ENCODE data around the gene PARD3.

The PARD3 gene

DNA sequence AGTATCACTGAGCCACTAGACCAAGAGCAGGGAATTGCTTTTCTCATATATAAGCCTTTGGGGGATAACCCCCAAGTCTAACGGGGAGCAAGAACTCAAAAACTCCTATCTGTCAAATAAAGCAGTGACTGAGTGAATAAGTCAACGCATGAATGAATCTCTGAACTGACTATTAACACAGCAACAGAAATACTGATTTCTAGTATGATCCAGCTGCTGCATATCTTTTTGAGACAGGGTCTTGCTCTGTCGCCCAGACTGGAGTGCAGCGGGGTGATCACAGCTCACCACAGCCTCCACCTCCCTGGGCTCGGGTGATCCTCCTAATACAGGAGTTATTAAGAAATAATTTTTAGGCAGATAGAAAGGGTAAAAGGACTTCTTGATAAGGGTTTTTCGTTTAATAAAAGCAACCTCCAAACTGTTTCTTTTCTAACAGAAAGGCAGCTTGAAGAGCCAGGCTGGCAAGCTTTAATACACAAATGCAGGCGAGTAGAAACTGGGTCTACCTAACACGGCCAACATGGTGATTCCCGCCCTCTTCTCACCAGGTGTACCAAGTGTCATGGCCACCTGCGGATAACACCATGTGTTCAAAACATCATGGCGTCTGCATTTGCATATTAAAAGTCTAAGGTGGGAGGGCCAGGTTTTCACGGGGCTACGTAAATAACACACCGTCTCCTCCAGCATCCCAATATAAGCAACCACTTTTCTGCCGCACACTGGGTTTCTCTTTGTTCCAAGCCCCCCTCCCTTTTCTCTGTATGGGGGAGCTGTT lies 631.9 kb downstream of the PARD3 start:
- Mint-ChIP-seq H3K36me3 (no peaks in the 10 kb centered on the region), H3K4me3 (no peak overlapping the region), H3K9me3 (no peaks in the 10 kb centered on the region), H3K27ac (no peak overlapping the region), H3K4me1 (no peaks in the 10 kb centered on the region)
- ATAC-seq (no peak), DNase-seq (ENCODE audit: low spot score in 2 of 2) (no peak)

DNA sequence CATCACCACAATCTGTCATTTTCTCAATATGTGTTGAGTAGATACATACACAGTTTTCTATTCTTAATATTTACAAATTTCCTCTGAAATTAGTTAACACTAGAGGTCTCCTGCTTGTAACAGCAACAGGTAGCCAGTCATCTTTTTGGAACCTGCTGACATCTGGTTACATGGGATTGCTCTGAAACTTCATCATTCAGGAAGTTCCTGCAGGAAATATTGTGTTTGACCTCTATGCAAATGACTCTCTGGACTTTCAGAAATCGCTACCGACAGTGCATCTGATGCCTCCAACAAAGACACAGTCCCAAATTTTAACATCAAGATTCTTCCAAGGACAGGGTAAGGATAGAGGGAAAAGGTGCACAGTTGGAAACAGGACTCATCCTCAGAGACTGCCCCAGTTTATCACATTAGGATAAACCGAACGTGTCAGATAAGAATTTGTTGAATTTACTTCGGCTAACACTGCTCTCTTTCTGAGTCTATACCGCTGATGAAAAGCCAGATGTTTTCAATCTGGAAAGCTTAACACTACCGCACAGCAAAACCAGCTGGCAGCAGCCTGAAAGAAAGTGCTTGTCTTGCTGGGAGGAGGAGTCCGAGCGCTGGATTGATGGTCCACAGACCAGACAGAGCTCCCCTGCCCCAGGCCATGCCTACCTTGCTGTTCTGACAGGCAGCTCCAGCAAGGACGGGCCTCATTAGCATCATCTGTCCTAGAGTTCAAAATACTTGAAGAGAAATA lies 633.4 kb downstream of the PARD3 start:
- H3K36me3 Mint-ChIP-seq: no peaks in the 10 kb centered on the region
- no peak overlapping the region for H3K4me3 Mint-ChIP-seq
- no peak overlapping the region for H3K27ac Mint-ChIP-seq
- DNase-seq (ENCODE audit: low spot score in 2 of 2): no peak
- H3K9me3 Mint-ChIP-seq: no peaks in the 10 kb centered on the region
- ATAC-seq: no peak
- H3K4me1 Mint-ChIP-seq: no peaks in the 10 kb centered on the region

DNA sequence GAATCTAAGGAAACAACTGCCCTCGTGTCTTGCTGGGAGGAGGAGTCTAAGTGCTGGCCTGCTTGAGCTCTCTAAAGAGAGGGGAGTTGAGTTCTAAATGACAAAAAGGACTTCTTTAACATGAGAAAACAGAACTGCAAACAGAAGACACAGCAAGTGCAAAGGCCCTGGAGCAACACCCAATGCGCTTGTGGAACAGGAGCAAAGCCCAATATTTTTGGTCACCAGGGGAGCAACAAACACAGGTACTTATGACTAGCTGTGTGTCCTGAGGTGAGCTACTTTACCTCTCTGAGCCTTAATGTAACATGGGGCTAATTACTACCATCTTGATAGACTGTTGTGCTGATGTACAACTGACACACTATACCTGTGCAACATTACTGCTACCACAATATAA lies 634.3 kb downstream of the PARD3 start:
- Mint-ChIP-seq H3K4me3 (no peak overlapping the region), H3K27ac (no peak overlapping the region), H3K36me3 (no peaks in the 10 kb centered on the region), H3K4me1 (no peaks in the 10 kb centered on the region), H3K9me3 (no peaks in the 10 kb centered on the region)
- no peak for ATAC-seq
- DNase-seq (ENCODE audit: low spot score in 2 of 2): no peak

DNA sequence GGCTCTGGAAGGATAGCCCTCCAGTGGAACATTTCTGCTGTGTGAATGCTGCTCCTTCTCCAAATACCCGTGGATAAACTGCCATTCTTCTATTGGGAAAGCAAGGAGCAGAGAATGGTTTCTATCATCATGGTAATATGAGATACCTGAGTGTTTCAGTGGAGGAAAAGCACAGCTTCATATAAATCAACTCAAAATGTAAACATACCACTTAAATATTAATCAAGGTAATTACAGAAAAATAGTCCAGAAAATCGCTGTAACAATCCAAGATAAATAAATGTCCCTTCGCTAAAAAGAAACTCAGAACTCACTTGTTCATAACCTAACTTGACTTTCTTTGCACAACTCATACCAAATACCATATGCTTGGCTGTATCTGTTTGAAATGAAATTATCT lies 635.8 kb downstream of the PARD3 start:
- Mint-ChIP-seq H3K27ac (no peak overlapping the region), H3K36me3 (no peaks in the 10 kb centered on the region), H3K9me3 (no peaks in the 10 kb centered on the region), H3K4me1 (no peaks in the 10 kb centered on the region), H3K4me3 (no peak overlapping the region)
- no peak for ATAC-seq
- no peak for DNase-seq (ENCODE audit: low spot score in 2 of 2)

DNA sequence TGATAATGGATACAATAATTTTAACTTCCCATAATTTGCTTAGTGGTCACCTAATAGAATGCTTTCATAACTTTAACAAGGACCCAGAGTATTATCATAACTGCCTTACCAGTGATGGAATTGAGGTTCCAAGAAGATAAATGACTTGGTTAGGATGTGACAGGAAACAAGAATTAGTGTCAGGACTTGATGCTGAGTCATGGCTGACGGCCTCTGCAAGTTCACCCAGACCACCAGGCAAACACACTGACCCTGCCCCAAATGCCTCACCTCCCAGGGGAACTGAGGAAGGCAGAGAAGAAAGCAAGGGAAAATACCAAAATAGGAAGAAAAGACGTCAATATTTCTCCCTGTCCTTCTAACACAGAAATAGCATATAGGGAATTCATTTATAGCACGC lies 636.3 kb downstream of the PARD3 start:
- Mint-ChIP-seq H3K4me3 (no peak overlapping the region), H3K36me3 (no peaks in the 10 kb centered on the region), H3K4me1 (no peaks in the 10 kb centered on the region), H3K27ac (no peak overlapping the region), H3K9me3 (no peaks in the 10 kb centered on the region)
- no peak for ATAC-seq
- no peak for DNase-seq (ENCODE audit: low spot score in 2 of 2)

DNA sequence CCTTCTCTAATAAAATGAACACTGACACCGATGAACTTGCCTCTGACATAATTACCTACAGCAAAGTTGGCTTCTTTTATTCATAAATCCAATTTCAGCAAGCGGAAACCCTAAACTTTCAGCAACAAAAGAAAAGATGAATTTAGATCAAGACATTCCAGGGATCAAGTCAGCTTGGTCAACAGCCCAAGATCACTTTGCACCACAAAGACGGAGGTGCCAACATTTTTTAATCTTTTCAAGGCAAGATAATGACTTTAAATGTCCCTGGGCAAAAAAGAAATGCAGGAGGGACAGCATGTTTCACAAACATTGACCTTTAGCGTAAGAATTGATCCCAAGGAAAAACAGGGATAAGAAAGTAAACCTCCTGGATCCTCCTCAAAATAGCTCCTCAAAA lies 636.9 kb downstream of the PARD3 start:
- ATAC-seq (no peak), DNase-seq (ENCODE audit: low spot score in 2 of 2) (no peak)
- Mint-ChIP-seq H3K4me3 (no peak overlapping the region), H3K9me3 (no peaks in the 10 kb centered on the region), H3K4me1 (no peaks in the 10 kb centered on the region), H3K36me3 (no peaks in the 10 kb centered on the region), H3K27ac (no peak overlapping the region)

DNA sequence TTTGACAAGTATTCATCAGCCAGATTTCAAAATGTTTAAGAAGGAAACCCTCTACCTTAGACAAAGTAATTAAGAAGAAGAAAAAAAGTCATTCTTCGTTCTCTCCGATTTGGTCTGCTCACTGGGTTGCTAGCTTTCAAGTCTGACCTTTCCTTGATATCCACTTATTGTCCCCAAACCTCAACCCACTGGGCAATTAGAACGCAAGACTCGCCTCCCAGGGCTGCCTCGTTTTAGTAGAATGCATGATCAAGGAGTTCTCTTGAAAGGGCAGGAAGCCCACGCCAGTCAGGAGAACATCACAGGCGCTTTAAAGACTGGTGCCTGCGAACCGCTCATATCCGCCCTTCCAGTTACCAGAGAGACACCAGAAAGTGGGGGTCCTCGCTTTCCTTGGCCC lies 637.7 kb downstream of the PARD3 start:
- no peaks in the 10 kb centered on the region for H3K36me3 Mint-ChIP-seq
- H3K27ac Mint-ChIP-seq: no peak overlapping the region
- no peak for ATAC-seq

DNA sequence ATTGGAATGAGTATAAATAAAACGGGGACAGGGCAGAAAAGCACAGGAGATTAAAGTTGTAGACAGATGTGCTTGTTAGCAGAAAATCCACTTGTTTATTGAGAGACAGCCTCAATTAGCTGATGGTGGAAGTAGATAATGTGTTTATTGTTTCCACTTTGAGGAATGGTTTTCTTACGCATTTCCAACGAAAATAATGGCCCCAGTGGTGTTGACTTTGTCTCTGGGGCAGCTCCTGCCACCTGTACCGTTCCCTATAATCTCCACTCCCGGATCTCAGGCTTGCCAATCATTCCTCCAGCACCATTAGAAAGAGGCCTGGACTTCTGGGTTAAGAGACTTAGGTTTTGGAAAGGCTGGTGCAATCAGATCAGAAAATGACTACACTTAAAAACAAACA lies 638.7 kb downstream of the PARD3 start:
- Mint-ChIP-seq H3K9me3 (no peaks in the 10 kb centered on the region), H3K36me3 (no peaks in the 10 kb centered on the region), H3K4me3 (no peak overlapping the region), H3K27ac (no peak overlapping the region), H3K4me1 (no peaks in the 10 kb centered on the region)
- DNase-seq (ENCODE audit: low spot score in 2 of 2) (no peak), ATAC-seq (no peak)

More for the DNA sequence above, 637.7 kb downstream of the PARD3 start:
- Mint-ChIP-seq H3K9me3 (no peaks in the 10 kb centered on the region), H3K4me3 (no peak overlapping the region), H3K4me1 (no peaks in the 10 kb centered on the region)
- DNase-seq (ENCODE audit: low spot score in 2 of 2): no peak

DNA sequence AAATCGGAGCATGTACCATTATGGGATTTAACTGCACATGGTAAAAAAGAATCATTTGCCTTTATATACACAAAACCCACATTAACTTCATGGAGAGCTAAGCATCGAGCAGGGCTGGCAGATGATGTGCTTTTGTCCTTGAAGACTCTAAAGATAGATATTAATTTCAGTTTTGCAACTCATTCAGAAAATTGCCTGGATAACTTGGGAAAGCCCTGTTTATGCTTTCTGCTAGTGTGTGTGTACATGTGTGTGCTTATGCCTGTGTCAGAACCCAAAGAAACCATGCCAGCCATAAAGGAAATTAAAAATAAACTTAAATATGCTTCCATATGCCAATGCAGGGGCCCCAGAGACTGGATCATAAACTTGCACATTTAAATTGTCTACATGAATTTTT lies 640.0 kb downstream of the PARD3 start:
- ATAC-seq (no peak), DNase-seq (ENCODE audit: low spot score in 2 of 2) (no peak)
- H3K36me3 Mint-ChIP-seq: no peaks in the 10 kb centered on the region
- no peak overlapping the region for H3K27ac Mint-ChIP-seq
- H3K4me3 Mint-ChIP-seq: no peak overlapping the region
- H3K4me1 Mint-ChIP-seq: no peaks in the 10 kb centered on the region
- no peaks in the 10 kb centered on the region for H3K9me3 Mint-ChIP-seq

DNA sequence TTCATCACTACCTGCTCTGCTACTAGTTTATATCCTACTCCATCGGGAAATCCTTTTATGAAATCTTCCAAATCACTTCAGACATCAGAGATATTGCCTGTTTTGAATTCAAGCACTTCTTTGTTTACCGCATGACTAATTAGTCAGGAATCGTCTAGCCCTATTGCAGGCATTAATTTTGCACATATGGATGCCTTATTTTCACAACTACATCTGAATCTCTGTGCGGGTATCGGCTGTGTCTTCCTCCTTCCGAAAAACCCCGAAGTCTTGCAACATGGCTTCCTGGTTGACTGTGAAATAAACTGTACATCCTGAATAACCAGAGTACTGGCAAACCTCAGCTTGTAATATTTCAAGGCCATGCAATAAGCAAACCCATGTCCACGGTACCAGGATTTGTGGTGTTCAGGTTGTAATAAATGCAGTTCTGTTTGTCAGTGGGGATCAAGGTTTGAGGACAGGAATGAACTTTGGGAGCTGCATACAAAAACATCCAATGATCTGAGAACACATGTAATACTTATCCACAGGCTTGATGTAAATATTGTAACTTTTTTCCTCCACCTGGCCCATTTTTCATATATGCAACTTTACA lies 642.1 kb downstream of the PARD3 start:
- no peak for DNase-seq (ENCODE audit: low spot score in 2 of 2)
- Mint-ChIP-seq H3K4me3 (no peak overlapping the region), H3K9me3 (no peaks in the 10 kb centered on the region), H3K36me3 (no peaks in the 10 kb centered on the region), H3K27ac (no peak overlapping the region), H3K4me1 (no peaks in the 10 kb centered on the region)
- ATAC-seq: no peak

DNA sequence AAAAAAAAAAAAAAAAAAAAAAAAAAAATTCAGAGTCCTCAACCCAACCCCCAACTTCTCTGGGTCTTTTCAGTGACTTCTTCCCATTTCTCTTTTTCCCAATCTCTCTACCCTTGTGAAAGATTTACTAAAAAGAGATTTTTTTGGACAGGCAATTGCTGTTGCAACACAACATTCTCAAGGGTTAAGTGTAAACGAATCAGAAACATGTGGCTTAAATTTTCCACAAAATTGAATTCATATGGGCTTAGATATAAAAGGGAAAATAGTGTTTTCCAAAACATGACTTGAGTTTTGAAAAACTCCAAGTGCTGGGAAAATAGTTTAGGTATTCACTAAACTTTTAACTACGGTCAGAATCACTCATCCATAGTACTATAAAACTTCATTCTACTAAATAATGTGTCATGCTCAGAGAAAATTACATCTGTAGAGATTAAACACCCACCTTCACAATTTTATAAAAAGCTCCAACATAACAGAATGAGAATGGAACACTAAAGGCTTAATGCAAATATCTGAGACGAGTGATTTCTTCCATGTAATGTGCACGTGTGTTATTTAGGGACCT lies 643.1 kb downstream of the PARD3 start:
- Mint-ChIP-seq H3K4me1 (no peaks in the 10 kb centered on the region), H3K4me3 (no peak overlapping the region), H3K27ac (no peak overlapping the region), H3K36me3 (no peaks in the 10 kb centered on the region), H3K9me3 (no peaks in the 10 kb centered on the region)
- ATAC-seq (no peak), DNase-seq (ENCODE audit: low spot score in 2 of 2) (no peak)

DNA sequence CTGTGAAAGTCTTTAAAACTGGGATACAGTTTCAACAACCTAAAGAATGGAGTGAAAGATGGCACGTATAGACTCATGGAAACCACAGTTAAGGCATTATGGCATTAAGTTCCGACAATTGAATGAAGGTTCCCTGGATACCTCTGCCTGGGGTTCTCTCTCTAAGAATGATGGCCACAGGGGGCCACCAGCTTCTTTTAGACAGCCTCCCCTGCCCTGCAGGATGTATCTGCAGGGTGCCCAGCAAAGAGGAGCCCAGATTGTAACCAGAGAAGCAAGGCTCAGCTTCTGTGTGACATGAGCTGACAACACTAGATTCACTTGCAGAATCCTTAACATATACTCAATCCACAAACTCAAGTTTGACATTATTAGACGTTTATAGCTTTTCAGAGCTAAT lies 645.4 kb downstream of the PARD3 start:
- Mint-ChIP-seq H3K4me3 (no peak overlapping the region), H3K9me3 (no peaks in the 10 kb centered on the region), H3K4me1 (no peaks in the 10 kb centered on the region), H3K27ac (no peak overlapping the region), H3K36me3 (no peaks in the 10 kb centered on the region)
- DNase-seq (ENCODE audit: low spot score in 2 of 2) (no peak), ATAC-seq (no peak)

DNA sequence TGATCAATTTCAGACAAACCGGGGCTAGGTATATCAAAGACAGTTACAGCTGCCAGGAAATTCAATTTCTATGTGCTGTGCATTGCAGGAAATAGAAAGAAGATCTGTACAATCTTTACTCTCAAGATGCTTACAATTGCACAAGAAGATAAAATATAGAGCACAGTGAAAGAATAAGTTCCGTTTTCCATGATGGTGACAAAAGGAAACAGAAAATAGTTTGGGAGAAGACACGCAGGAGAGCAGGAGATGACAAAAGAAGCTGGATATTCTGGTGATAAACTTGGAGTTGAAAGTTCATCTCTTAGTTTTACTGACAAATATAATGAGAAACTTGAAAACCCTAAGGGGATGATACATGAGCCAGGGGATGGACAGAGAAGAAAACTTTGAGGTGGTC lies 646.0 kb downstream of the PARD3 start:
- DNase-seq (ENCODE audit: low spot score in 2 of 2) (no peak), ATAC-seq (no peak)
- no peaks in the 10 kb centered on the region for H3K36me3 Mint-ChIP-seq
- no peak overlapping the region for H3K27ac Mint-ChIP-seq
- no peak overlapping the region for H3K4me3 Mint-ChIP-seq
- no peaks in the 10 kb centered on the region for H3K4me1 Mint-ChIP-seq
- H3K9me3 Mint-ChIP-seq: no peaks in the 10 kb centered on the region

DNA sequence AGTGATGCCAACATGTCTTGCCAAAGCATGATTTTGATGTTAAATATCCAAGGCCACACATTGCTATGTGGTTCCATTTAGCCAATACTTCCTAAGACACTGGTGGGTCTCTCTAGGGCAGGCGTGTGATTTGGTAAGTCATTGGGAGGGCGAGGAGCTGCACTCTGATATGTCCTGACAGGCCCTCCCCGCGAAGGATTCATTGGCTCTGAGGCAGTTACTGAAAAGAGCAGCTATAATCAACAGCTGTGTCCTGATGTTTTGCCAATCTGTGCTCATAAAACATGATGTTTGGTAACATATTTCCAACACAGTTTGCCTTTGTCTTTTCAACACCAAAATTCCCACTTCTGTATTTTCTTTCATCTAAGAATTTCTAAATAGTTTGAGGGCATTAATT lies 646.7 kb downstream of the PARD3 start:
- ATAC-seq: no peak
- Mint-ChIP-seq H3K27ac (no peak overlapping the region), H3K4me3 (no peak overlapping the region), H3K9me3 (no peaks in the 10 kb centered on the region), H3K4me1 (no peaks in the 10 kb centered on the region), H3K36me3 (no peaks in the 10 kb centered on the region)
- no peak for DNase-seq (ENCODE audit: low spot score in 2 of 2)

DNA sequence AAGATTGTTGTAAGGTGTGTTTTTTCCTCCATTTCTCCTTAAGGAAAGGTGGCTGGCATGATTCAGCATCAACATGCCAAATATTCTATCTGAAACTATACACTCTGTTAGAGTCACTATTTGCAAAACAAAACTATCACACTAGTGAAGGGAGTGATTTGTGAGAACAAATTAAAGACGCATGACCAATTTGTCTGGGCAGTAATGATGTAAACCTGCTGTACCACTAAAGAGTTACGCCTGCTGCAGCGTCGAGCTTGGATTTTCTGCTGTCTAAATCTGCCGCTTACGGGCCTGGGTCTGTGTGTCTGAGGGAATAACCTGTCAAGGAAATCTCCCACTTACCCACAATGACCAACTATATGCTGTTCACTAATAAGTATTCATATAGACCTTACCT lies 648.3 kb downstream of the PARD3 start:
- no peak overlapping the region for H3K4me3 Mint-ChIP-seq
- H3K27ac Mint-ChIP-seq: no peak overlapping the region
- H3K9me3 Mint-ChIP-seq: peaks cover 5% of the 10 kb centered on the region
- DNase-seq (ENCODE audit: low spot score in 2 of 2) (no peak), ATAC-seq (no peak)
- H3K36me3 Mint-ChIP-seq: no peaks in the 10 kb centered on the region
- H3K4me1 Mint-ChIP-seq: no peaks in the 10 kb centered on the region

DNA sequence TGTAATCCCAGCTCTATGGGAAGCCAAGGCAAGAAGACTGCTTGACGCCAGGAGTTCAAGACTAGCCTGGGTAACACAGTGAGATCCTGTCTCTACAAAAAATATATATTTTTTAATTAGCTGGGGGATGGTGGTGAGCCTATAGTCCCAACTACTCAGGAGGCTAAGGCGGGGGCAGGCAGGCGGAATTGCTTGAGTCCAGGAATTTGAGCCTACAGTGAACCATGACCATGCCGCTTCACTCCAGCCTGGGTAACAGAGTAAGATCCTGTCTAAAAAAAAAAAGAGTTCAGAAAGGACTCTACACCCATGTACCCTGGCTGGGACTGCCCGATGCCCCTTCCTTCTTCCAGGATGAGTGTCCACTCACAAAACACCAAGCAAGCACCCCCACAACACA lies 648.7 kb downstream of the PARD3 start:
- peaks cover 5% of the 10 kb centered on the region for H3K9me3 Mint-ChIP-seq
- no peak overlapping the region for H3K4me3 Mint-ChIP-seq
- no peak for ATAC-seq
- no peaks in the 10 kb centered on the region for H3K36me3 Mint-ChIP-seq
- no peak for DNase-seq (ENCODE audit: low spot score in 2 of 2)
- H3K27ac Mint-ChIP-seq: no peak overlapping the region
- H3K4me1 Mint-ChIP-seq: no peaks in the 10 kb centered on the region

Data from stimulated activated effector memory CD8-positive, alpha-beta T cell treated with anti-CD3 and anti-CD28 coated beads, Interleukin-12 subunit alpha, Interleukin-12 subunit beta, amount 100 ng/mL, for 72 hours (primary cell).